NCI-H82 treated with DMSO at 0.1 percent for 48 hours (cell line): ENCODE measurements around the gene DCTN4.
"Not testable (repeated sequence)": the region's sequence is repeated elsewhere in the genome, so short reads cannot be mapped to it uniquely, and the experiment has no call there.

Experiments used
- DNase-seq: peaks from one replicate; lab custom pipeline; 2025; ENCODE audit not compliant: unreplicated experiment; lab: John Stamatoyannopoulos, UW

Gene DCTN4

GRCh38 chr5:150778517-150779396, 19.9 kb upstream of the DCTN4 start, which contains the start of gene SMIM3:
SMIM3 (plus strand) TSS chr5:150778757; CDS start chr5:150795441, 16,684 bp downstream.
- no peak for DNase-seq

DNA sequence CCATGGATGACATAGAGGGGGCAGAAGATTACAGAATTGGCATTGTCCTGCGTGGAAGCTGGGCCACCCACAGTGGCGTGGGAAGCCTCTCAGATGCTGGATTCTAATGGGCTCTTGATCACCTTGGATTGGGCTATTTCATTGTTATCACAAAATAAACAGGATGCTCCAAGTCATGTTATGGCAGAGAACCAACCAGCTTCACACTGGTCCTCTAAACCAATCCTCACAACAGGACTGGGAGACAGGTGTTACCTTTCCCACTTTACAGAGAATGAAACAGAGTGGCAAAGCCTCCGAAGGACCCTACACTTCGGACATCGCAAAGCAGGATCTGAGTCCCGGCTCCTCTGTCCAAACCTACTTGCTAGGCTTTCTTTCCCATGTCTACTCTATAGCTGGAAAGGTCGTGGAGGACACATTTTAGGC, 19.3 kb upstream of the DCTN4 start:
- no peak for DNase-seq

GRCh38 chr5:150777685-150778084, 18.9 kb upstream of the DCTN4 start:
- no peak for DNase-seq

GRCh38 chr5:150774145-150774544, 15.3 kb upstream of the DCTN4 start:
- no peak for DNase-seq

GRCh38 chr5:150771034-150771795, 12.4 kb upstream of the DCTN4 start:
- no peak for DNase-seq

DNA sequence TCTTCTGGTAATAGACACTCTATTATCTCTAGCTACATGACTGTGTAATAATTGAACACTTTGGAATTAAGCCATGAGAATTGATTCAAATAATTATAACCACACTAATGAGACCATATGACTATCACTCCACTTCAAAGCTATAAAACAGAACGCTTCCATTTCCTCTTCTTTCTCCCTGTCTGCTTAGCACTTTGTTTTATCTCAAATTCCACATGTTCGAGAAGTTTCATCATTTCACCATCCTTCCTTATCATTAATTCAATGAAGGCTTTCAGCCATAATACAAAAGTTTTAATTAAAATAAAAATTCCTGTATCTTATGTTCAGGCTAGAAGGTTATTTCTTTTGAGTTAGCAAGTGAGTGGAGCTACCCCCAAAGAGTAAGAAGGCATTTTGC, 7.4 kb upstream of the DCTN4 start:
- no peak for DNase-seq

DNA sequence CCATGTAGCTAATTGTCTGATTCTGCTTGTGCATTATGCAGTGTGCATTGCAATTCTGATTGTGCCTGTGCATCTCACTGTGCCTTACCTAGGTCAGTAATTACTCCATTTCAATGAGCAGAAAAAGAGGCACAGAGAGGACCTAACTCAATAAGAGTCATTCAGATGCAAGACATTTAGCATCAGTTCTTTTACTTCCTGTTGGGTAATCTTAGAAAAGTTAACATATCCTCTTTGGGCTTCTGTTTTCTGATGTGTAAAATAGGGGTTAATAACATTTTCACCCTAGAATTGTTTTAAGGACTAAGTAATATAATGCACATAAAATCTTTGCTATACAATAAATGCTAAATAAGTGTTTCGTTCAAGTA, 7.0 kb upstream of the DCTN4 start:
- DNase-seq, result no peak

DNA sequence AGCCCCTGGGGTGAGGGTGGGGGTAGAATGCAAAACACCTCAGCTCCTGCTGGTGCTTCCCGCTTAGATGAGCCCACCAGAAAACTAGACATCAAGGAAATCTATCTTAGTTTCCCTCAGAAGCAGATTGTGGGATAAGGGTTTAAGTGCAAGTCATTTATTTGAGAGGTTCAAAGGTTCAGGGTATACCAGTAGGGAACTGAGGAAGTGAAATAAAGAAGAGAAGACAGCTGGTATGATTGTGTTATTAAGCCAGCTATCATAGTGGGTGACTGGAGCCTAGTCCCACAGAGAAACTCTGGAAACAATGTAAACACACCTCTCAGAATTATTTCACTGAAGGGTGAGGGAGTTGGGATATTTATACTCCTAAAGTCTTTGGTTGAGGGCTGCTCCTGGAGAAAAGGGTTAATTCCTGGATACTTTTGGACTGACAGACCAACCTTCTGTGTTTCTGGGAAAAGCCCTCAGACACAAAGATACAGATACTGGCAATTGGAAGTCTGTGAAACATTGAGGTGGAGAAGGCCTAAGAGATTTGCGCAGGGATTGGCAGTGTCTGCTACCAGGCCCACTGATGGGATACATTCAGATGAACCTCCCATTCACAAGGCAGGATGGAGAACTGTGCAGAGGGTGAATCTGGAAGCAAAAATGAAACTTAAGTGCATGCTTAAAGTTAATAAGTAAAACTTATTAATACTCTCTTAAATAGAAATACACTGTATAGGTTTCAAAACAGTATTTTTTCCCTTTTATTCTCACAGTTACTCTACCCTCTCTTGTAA, 6.4 kb upstream of the DCTN4 start:
- DNase-seq, result no peak

- no peak for DNase-seq
Measured at GRCh38 chr5:150764530-150764929, 5.7 kb upstream of the DCTN4 start.

DNA sequence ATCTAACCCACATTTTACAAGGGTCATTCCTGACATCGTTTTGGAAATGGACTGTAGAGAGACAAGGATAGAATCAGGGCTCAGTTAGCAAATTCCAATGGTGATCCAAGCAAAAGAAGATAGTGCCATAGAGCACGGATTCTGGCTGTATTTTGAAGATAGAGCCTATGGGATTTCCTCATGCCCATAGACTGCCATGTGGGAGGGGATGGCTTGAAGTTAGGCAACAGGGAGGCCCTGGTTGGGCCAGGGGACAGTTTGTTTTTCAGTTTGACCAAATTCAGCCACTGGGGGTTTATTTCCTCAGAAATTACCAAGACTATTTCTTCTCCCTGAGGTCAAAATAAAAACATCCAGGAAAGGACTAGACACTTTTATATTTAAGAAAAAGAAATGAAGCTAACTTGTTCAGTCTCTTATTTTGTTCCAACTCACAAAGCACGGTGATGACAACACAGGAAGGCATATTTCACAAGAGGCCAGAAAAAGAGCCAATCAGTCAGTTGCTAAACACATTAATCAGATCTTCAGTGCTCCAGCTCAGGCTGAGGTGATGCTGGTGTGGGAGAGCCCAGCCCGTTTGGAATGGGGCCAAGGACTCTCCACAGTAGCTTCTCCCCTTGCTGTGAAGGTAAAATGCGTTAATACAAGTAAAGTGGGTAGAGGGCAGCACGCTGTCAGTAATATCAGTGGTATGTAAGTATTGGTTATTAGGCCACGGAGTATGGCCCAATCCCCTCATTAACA, 4.4 kb upstream of the DCTN4 start:
- peak; percentile 60 for DNase-seq

- DNase-seq, result no peak
Measured at GRCh38 chr5:150762211-150762610, 3.4 kb upstream of the DCTN4 start.

- DNase-seq, result no peak
Measured at GRCh38 chr5:150759334-150759583, 442 bp upstream of the DCTN4 start.

- no peak for DNase-seq
Measured at GRCh38 chr5:150758203-150758530, 650 bp downstream of the DCTN4 start.

DNA sequence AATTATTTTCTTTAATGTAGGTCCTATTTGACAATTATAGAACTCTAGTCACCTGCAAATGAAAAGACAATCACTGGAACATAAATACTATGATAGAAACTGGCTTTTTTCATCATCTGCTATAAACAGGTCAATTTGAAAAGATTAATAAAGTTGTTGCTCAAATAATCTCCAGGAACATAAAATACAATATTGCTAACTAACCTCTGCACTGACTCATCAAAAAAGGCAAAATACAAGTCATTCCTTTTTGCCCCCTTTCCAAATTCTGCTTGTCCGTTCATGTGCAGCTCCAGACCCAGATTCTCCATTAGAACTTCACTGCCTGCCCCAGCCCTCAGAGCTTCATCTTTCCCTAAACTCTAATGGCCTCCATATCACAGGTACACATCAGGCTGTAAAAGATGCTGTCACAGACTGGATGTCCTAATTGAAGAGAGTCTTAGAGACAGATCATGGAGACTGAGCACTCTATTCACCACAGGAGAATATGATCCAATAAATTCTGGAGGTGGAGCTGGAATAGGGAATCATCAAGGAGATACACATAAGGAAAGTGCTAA, 1.6 kb downstream of the DCTN4 start:
- no peak for DNase-seq

GRCh38 chr5:150753863-150754262, 5.0 kb downstream of the DCTN4 start:
- DNase-seq, result no peak

GRCh38 chr5:150753463-150753862, 5.4 kb downstream of the DCTN4 start:
- no peak for DNase-seq

DNA sequence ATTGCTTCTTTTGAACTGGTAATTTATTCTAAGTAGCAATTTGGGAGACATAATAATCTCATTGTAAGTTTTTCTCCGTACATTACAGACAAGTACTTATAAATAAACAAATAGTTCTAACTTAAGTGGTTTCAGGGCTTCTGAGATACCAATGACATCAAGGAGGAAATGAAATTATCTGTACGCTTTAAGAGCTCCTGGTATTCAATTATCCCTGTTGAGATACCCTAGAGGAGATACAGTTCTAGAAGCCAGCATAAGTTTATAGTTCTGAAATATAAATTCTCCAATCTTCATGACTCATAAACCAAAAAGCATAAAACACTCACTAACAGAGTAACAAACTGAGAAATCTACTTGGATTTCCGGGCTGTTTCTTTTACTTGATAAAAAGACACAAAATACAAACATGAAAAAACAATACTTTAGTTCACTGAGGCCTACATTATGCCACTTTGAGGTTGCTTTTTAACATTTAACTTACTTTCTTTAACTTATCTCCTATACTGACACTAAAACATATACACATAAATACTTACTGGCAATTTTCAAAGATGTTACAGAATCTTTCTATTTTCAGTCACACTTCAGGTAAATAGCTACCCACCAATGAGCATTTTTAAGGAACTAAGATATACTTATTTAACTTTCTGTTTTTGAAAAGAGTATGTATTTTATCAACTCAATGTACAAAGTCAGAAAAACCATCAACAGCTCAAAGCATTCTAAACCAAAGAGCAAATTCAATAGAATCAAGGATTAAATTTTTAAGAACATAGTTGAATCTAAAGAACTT, 7.5 kb downstream of the DCTN4 start:
- no peak for DNase-seq

DNA sequence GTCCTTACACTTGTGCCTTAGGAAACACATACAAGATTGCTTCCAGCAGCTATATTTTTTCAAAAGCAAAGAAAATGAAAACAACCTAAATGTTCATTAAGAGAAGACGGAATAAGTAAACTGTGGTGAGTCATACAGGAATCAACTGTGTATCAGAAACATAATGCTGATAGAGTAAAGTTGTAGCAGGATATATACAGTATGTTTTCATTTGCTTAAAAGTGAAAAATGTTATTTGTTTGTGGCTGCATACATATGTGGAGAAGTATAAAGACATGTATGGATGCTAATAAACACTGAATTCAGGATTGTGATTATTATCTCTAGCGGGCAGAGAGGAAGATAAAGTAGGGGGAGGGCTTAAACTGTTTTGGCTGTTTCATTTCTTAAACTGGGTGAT, 8.3 kb downstream of the DCTN4 start:
- no peak for DNase-seq

- not testable (repeated sequence) for DNase-seq
Measured at GRCh38 chr5:150743142-150743488, 15.7 kb downstream of the DCTN4 start.
